Fibroblast of mammary gland (primary cell): ENCODE data around the gene PDSS2.
A peak's percentile ranks its signal among the peaks of the same experiment; 100 is the strongest.
"Not testable (repeated sequence)": the region's sequence is repeated elsewhere in the genome, so short reads cannot be mapped to it uniquely, and the experiment has no call there.

Source experiments
- DNase-seq: peaks from one replicate; pipeline ENCODE4 v3.0.0-alpha.2; 2010; ENCODE audit warnings: low read depth
- H3K4me3 ChIP-seq: 2 replicates; pipeline ENCODE4 v1.5.1; 2011; ENCODE audit warnings: low read depth, mild to moderate bottlenecking, low read length, moderate library complexity; ENCODE audit not compliant: control insufficient read depth
- CTCF ChIP-seq: conservative IDR thresholded peaks from 2 replicates; pipeline ENCODE4 v1.5.1; 2011; ENCODE audit warnings: low read depth, low read length, inconsistent platforms; ENCODE audit not compliant: control insufficient read depth, insufficient read depth

Gene PDSS2

GRCh38 chr6:107207251-107207873 is 252.0 kb downstream of the PDSS2 start:
- H3K4me3 ChIP-seq, result no peak overlapping the region
- no peak for DNase-seq
- TF ChIP-seq CTCF, result no peak

- no peak for DNase-seq
- H3K4me3 ChIP-seq, result no peak overlapping the region
- TF ChIP-seq CTCF, result no peak
These were observed 254.0 kb downstream of the PDSS2 start for GRCh38 chr6:107205058-107205998.

- no peak for DNase-seq
- no peak for TF ChIP-seq CTCF
- H3K4me3 ChIP-seq, result no peak overlapping the region
These were observed 256.4 kb downstream of the PDSS2 start for GRCh38 chr6:107202876-107203468.

- no peak for TF ChIP-seq CTCF
- DNase-seq, result no peak
- H3K4me3 ChIP-seq, result no peak overlapping the region
These were observed 260.5 kb downstream of the PDSS2 start for GRCh38 chr6:107198631-107199416.

- no peak overlapping the region for H3K4me3 ChIP-seq
- DNase-seq, result peak; percentile 11
- TF ChIP-seq CTCF, result no peak
These were observed 263.2 kb downstream of the PDSS2 start for GRCh38 chr6:107196152-107196551.

GRCh38 chr6:107194723-107195122 is 264.6 kb downstream of the PDSS2 start:
- H3K4me3 ChIP-seq, DNase-seq: not testable (repeated sequence)
